HT-29 (cell line): ENCODE data around the gene HLA-DQB1. TPM values are rescaled to one million over a fixed set of nuclear protein-coding genes. Genes with fewer than 3 reads are reported as not detected.
"Not testable (repeated sequence)": the region's sequence is repeated elsewhere in the genome, so short reads cannot be mapped to it uniquely, and the experiment has no call there.

Source experiments
- DNase-seq: peaks from one replicate; pipeline ENCODE4 v3.0.0-alpha.2; 2015; ENCODE audit warnings: low spot score
- total RNA-seq: library from RNA; depleted of rRNA; stranded (reverse); fragments of >200 nt; shearing (Covaris generic); gene quantifications from 2 replicates; pipeline ENCODE4 v1.2.3, GENCODE V29; 2014

Gene HLA-DQB1
- total RNA-seq, 1 experiment from 2014 or later = not detected

GRCh38 chr6:32662836-32663235 is 3.6 kb downstream of the HLA-DQB1 start:
- DNase-seq = no peak

GRCh38 chr6:32662099-32662498 is 4.4 kb downstream of the HLA-DQB1 start:
- no peak for DNase-seq

- no peak for DNase-seq
Observed at GRCh38 chr6:32659856-32660595, 6.4 kb downstream of the HLA-DQB1 start.

GRCh38 chr6:32658268-32658897 is 8.1 kb downstream of the HLA-DQB1 start:
- no peak for DNase-seq

GRCh38 chr6:32657819-32658218 is 8.6 kb downstream of the HLA-DQB1 start:
- not testable (repeated sequence) for DNase-seq

- DNase-seq = not testable (repeated sequence)
Observed at GRCh38 chr6:32657329-32657728, 9.1 kb downstream of the HLA-DQB1 start.

GRCh38 chr6:32655203-32655710 is 11.2 kb downstream of the HLA-DQB1 start:
- DNase-seq = no peak

GRCh38 chr6:32645047-32645703 is 21.3 kb downstream of the HLA-DQB1 start:
- DNase-seq = no peak

- no peak for DNase-seq
Observed at GRCh38 chr6:32643904-32644303, 22.6 kb downstream of the HLA-DQB1 start.

GRCh38 chr6:32642720-32643106 is 23.7 kb downstream of the HLA-DQB1 start:
- no peak for DNase-seq

- DNase-seq = not testable (repeated sequence)
Observed at GRCh38 chr6:32641785-32642719, 24.4 kb downstream of the HLA-DQB1 start.

GRCh38 chr6:32641122-32641521 is 25.3 kb downstream of the HLA-DQB1 start:
- no peak for DNase-seq

- DNase-seq = no peak
Observed at GRCh38 chr6:32639440-32640394, 26.7 kb downstream of the HLA-DQB1 start.

- no peak for DNase-seq
Observed at GRCh38 chr6:32638532-32639219, 27.8 kb downstream of the HLA-DQB1 start.

- DNase-seq = no peak
Observed at GRCh38 chr6:32637883-32638282, 28.6 kb downstream of the HLA-DQB1 start.

GRCh38 chr6:32637219-32637880 is 29.1 kb downstream of the HLA-DQB1 start, which contains the start of gene HLA-DQA1:
HLA-DQA1 (plus strand) TSS chr6:32637406; CDS start chr6:32637459, 53 bp downstream.
- DNase-seq = no peak

GRCh38 chr6:32635526-32636123 is 30.8 kb downstream of the HLA-DQB1 start:
- no peak for DNase-seq

GRCh38 chr6:32629793-32630192 is 36.7 kb downstream of the HLA-DQB1 start:
- DNase-seq = not testable (repeated sequence)
